GM08714 (cell line): ENCODE data around the gene OCA2.
"Not testable (repeated sequence)": the region's sequence is repeated elsewhere in the genome, so short reads cannot be mapped to it uniquely, and the experiment has no call there.

Experiments used
- H3K4me3 ChIP-seq: fragments of 200-500 bp; sonication (Bioruptor generic); 2 replicates; pipeline ENCODE4 v1.5.1; 2014; ENCODE audit warnings: mild to moderate bottlenecking, low read length, inconsistent platforms
- ZNF274 ChIP-seq: IDR thresholded peaks from 2 replicates; pipeline ENCODE4 v1.6.1; 2012; ENCODE audit warnings: mild to moderate bottlenecking, low read depth, low read length

The OCA2 gene

GRCh38 chr15:27854601-27855000, 244.5 kb downstream of the OCA2 start:
- no peak for TF ChIP-seq ZNF274
- H3K4me3 ChIP-seq: no peak overlapping the region

- no peak for TF ChIP-seq ZNF274
- no peak overlapping the region for H3K4me3 ChIP-seq
Measured at GRCh38 chr15:27853624-27854455, 245.3 kb downstream of the OCA2 start.

GRCh38 chr15:27851858-27852210, 247.3 kb downstream of the OCA2 start:
- H3K4me3 ChIP-seq: no peak overlapping the region
- no peak for TF ChIP-seq ZNF274

- TF ChIP-seq ZNF274: no peak
- no peak overlapping the region for H3K4me3 ChIP-seq
Measured at GRCh38 chr15:27850981-27851857, 247.9 kb downstream of the OCA2 start.

- no peak overlapping the region for H3K4me3 ChIP-seq
- no peak for TF ChIP-seq ZNF274
Measured at GRCh38 chr15:27850050-27850449, 249.1 kb downstream of the OCA2 start.

GRCh38 chr15:27848936-27849335, 250.2 kb downstream of the OCA2 start:
- not testable (repeated sequence) for H3K4me3 ChIP-seq

GRCh38 chr15:27847775-27848710, 251.1 kb downstream of the OCA2 start:
- H3K4me3 ChIP-seq: no peak overlapping the region
- no peak for TF ChIP-seq ZNF274

GRCh38 chr15:27846722-27847395, 252.3 kb downstream of the OCA2 start:
- no peak for TF ChIP-seq ZNF274
- H3K4me3 ChIP-seq: no peak overlapping the region

- no peak for TF ChIP-seq ZNF274
- H3K4me3 ChIP-seq: no peak overlapping the region
Measured at GRCh38 chr15:27845535-27846369, 253.4 kb downstream of the OCA2 start.

GRCh38 chr15:27844018-27844666, 255.0 kb downstream of the OCA2 start:
- TF ChIP-seq ZNF274: no peak
- no peak overlapping the region for H3K4me3 ChIP-seq

GRCh38 chr15:27843146-27843545, 256.0 kb downstream of the OCA2 start:
- TF ChIP-seq ZNF274: no peak
- no peak overlapping the region for H3K4me3 ChIP-seq

GRCh38 chr15:27842526-27842925, 256.6 kb downstream of the OCA2 start:
- no peak for TF ChIP-seq ZNF274
- no peak overlapping the region for H3K4me3 ChIP-seq
